BE2C (cell line): ENCODE data around the gene PLA2G4B.

Experiments
- DNase-seq: peaks from one replicate; pipeline ENCODE4 v3.0.0-alpha.2; 2020
- H3K27me3 ChIP-seq: fragments of 250-450 bp; sonication (Bioruptor Pico); 2 replicates; pipeline ENCODE4 v1.5.1; 2020; ENCODE audit warnings: mild to moderate bottlenecking
- H3K36me3 ChIP-seq: fragments of 250-450 bp; sonication (Bioruptor Pico); 2 replicates; pipeline ENCODE4 v1.5.1; 2020; ENCODE audit warnings: mild to moderate bottlenecking
- H3K4me1 ChIP-seq: fragments of 250-450 bp; sonication (Bioruptor Pico); 2 replicates; pipeline ENCODE4 v1.5.1; 2020
- H3K4me3 ChIP-seq: 2 replicates; pipeline ENCODE4 v1.5.1; 2011; ENCODE audit warnings: low read depth, low read length
- H3K9me3 ChIP-seq: fragments of 250-450 bp; sonication (Bioruptor Pico); 2 replicates; pipeline ENCODE4 v1.5.1; 2020
- CTCF ChIP-seq: IDR thresholded peaks from 2 replicates; pipeline ENCODE4 v1.5.1; 2012; ENCODE audit warnings: mild to moderate bottlenecking, low read depth, low read length

PLA2G4B gene

GRCh38 chr15:41840673-41841072 lies 2.0 kb downstream of the PLA2G4B start:
- Histone ChIP-seq H3K9me3 (no peaks in the 10 kb centered on the region), H3K4me1 (peaks cover 7% of the 10 kb centered on the region), H3K36me3 (no peaks in the 10 kb centered on the region), H3K27me3 (no peaks in the 10 kb centered on the region), H3K4me3 (no peak overlapping the region)
- no peak for TF ChIP-seq CTCF
- DNase-seq: peak; percentile 53

- no peak for TF ChIP-seq CTCF
Measured at GRCh38 chr15:41841131-41841530, 2.5 kb downstream of the PLA2G4B start.

GRCh38 chr15:41842229-41842628 lies 3.6 kb downstream of the PLA2G4B start:
- Histone ChIP-seq H3K27me3 (no peaks in the 10 kb centered on the region), H3K9me3 (no peaks in the 10 kb centered on the region), H3K4me3 (no peak overlapping the region), H3K4me1 (peaks cover 7% of the 10 kb centered on the region), H3K36me3 (no peaks in the 10 kb centered on the region)
- no peak for TF ChIP-seq CTCF
- DNase-seq: no peak

More at GRCh38 chr15:41841131-41841530, 2.5 kb downstream of the PLA2G4B start:
- no peak overlapping the region for H3K4me3 ChIP-seq
- DNase-seq: no peak
- no peaks in the 10 kb centered on the region for H3K9me3 ChIP-seq
- H3K36me3 ChIP-seq: no peaks in the 10 kb centered on the region
- no peaks in the 10 kb centered on the region for H3K27me3 ChIP-seq
- H3K4me1 ChIP-seq: peaks cover 7% of the 10 kb centered on the region

GRCh38 chr15:41843571-41843970 lies 4.9 kb downstream of the PLA2G4B start:
- no peaks in the 10 kb centered on the region for H3K9me3 ChIP-seq
- TF ChIP-seq CTCF: no peak

GRCh38 chr15:41844814-41845213 lies 6.2 kb downstream of the PLA2G4B start:
- no peak for TF ChIP-seq CTCF

More at GRCh38 chr15:41843571-41843970, 4.9 kb downstream of the PLA2G4B start:
- peaks cover 7% of the 10 kb centered on the region for H3K4me1 ChIP-seq
- DNase-seq: no peak
- no peaks in the 10 kb centered on the region for H3K36me3 ChIP-seq
- no peak overlapping the region for H3K4me3 ChIP-seq
- no peaks in the 10 kb centered on the region for H3K27me3 ChIP-seq

GRCh38 chr15:41847206-41847605 lies 8.6 kb downstream of the PLA2G4B start:
- Histone ChIP-seq H3K4me1 (no peaks in the 10 kb centered on the region; the same call in 1 of the 2 replicates), H3K36me3 (no peaks in the 10 kb centered on the region), H3K27me3 (no peaks in the 10 kb centered on the region), H3K4me3 (no peak overlapping the region), H3K9me3 (no peaks in the 10 kb centered on the region)
- no peak for DNase-seq
- TF ChIP-seq CTCF: no peak

More at GRCh38 chr15:41844814-41845213, 6.2 kb downstream of the PLA2G4B start:
- Histone ChIP-seq H3K4me1 (peaks cover 7% of the 10 kb centered on the region), H3K4me3 (no peak overlapping the region), H3K9me3 (no peaks in the 10 kb centered on the region), H3K36me3 (no peaks in the 10 kb centered on the region), H3K27me3 (no peaks in the 10 kb centered on the region)
- no peak for DNase-seq
